Neural cell (in vitro differentiated cells): ENCODE data around the gene LMO7. TPM values are rescaled to one million over a fixed set of nuclear protein-coding genes. Genes with fewer than 3 reads are reported as not detected.

Experiments used
- H2AFZ ChIP-seq: fragments of 200-600, 300-800 bp; sonication (generic), shearing (Covaris generic); 2 replicates; pipeline ENCODE4 v1.6.0; 2014; ENCODE audit warnings: low read depth, mild to moderate bottlenecking, antibody characterized with exemption, low read length, moderate library complexity
- H3F3A ChIP-seq: fragments of 200-600 bp; shearing (Covaris generic); 2 replicates; pipeline ENCODE4 v1.6.1; 2016; ENCODE audit warnings: mild to moderate bottlenecking, moderate library complexity, mixed read lengths, antibody characterized with exemption, low read length; ENCODE audit not compliant: insufficient read depth, poor library complexity, severe bottlenecking
- H3K27ac ChIP-seq: fragments of 200-600, 300-800 bp; sonication (generic), shearing (Covaris generic); 2 replicates; pipeline ENCODE4 v1.5.1; 2014; ENCODE audit warnings: mild to moderate bottlenecking, low read length, moderate library complexity
- H3K27me3 ChIP-seq: fragments of 300-800, 200-600 bp; sonication (generic), shearing (Covaris generic); 2 replicates; pipeline ENCODE4 v1.6.0; 2014; ENCODE audit warnings: mild to moderate bottlenecking, low read depth, low read length, moderate library complexity; ENCODE audit not compliant: insufficient read depth
- H3K36me3 ChIP-seq: fragments of 300-800, 200-600 bp; sonication (generic), shearing (Covaris generic); 2 replicates; pipeline ENCODE4 v1.5.1; 2014; ENCODE audit warnings: mild to moderate bottlenecking, antibody characterized with exemption, low read length, moderate library complexity; ENCODE audit not compliant: insufficient read depth
- H3K4me2 ChIP-seq: fragments of 300-800, 200-600 bp; sonication (generic), shearing (Covaris generic); 2 replicates; pipeline ENCODE4 v1.6.0; 2014; ENCODE audit warnings: mild to moderate bottlenecking, low read length
- H3K4me3 ChIP-seq: fragments of 300-800, 200-600 bp; sonication (generic), shearing (Covaris generic); 2 replicates; pipeline ENCODE4 v1.5.1; 2014; ENCODE audit warnings: mild to moderate bottlenecking, low read length, moderate library complexity
- H3K79me2 ChIP-seq: fragments of 200-600 bp; shearing (Covaris generic); replicated peaks from 2 replicates; pipeline ENCODE4 v1.6.0; 2014; ENCODE audit warnings: mild to moderate bottlenecking, low read length, moderate library complexity; ENCODE audit not compliant: insufficient read depth
- H3K9ac ChIP-seq: fragments of 300-800, 200-600 bp; sonication (generic), shearing (Covaris generic); 2 replicates; pipeline ENCODE4 v1.6.1; 2016; ENCODE audit warnings: mild to moderate bottlenecking, low read length, mixed read lengths
- H3K9me2 ChIP-seq: fragments of 200-600 bp; shearing (Covaris generic); 2 replicates; pipeline ENCODE4 v1.6.1; 2016; ENCODE audit warnings: mild to moderate bottlenecking, low read length, mixed read lengths; ENCODE audit not compliant: insufficient read depth
- H3K9me3 ChIP-seq: fragments of 200-600, 300-800 bp; sonication (generic), shearing (Covaris generic); 2 replicates; pipeline ENCODE4 v1.6.1; 2016; ENCODE audit warnings: mild to moderate bottlenecking, mixed run types, low read length, moderate library complexity, mixed read lengths
- H4K20me1 ChIP-seq: fragments of 200-600 bp; shearing (Covaris generic); 2 replicates; pipeline ENCODE4 v1.6.1; 2016; ENCODE audit warnings: mild to moderate bottlenecking, mixed run types; ENCODE audit not compliant: insufficient read depth
- EP300 ChIP-seq: fragments of 450-650 bp; conservative IDR thresholded peaks from 2 replicates; pipeline ENCODE4 v1.6.1; 2014; ENCODE audit warnings: antibody characterized with exemption, mild to moderate bottlenecking, moderate library complexity; ENCODE audit not compliant: poor library complexity, severe bottlenecking
- EZH2 ChIP-seq: fragments of 200-600, 300-800 bp; shearing (Covaris generic), sonication (generic); IDR thresholded peaks from 2 replicates; pipeline ENCODE4 v1.6.1; 2014; ENCODE audit warnings: antibody characterized with exemption, low read length, borderline replicate concordance, mild to moderate bottlenecking; ENCODE audit not compliant: insufficient read depth, poor library complexity, severe bottlenecking
- MXI1 ChIP-seq: fragments of 450-650 bp; conservative IDR thresholded peaks from 2 replicates; pipeline ENCODE4 v1.6.1; 2014; ENCODE audit warnings: antibody characterized with exemption, mild to moderate bottlenecking; ENCODE audit not compliant: poor library complexity, severe bottlenecking
- POLR2AphosphoS5 ChIP-seq: IDR thresholded peaks from 2 replicates; pipeline ENCODE4 v1.6.1; 2012
- RAD21 ChIP-seq: fragments of 450-650 bp; conservative IDR thresholded peaks from 2 replicates; pipeline ENCODE4 v1.6.1; 2014; ENCODE audit warnings: antibody characterized with exemption, mild to moderate bottlenecking, moderate library complexity
- SMC3 ChIP-seq: fragments of 450-650 bp; conservative IDR thresholded peaks from 2 replicates; pipeline ENCODE4 v1.6.1; 2014; ENCODE audit warnings: antibody characterized with exemption, mild to moderate bottlenecking, moderate library complexity; ENCODE audit not compliant: poor library complexity
- TAF1 ChIP-seq: IDR thresholded peaks from 2 replicates; pipeline ENCODE4 v1.6.1; 2012; ENCODE audit warnings: low read depth
- polyA plus RNA-seq: library from polyadenylated mRNA; depleted of rRNA; stranded (reverse); fragments of >200 nt; gene quantifications from 2 replicates; pipeline ENCODE4 v1.2.3, GENCODE V29; 2014
- TF ChIP-seq, protein P1 (sequence below): fragments of 450-650 bp; IDR thresholded peaks from 2 replicates; pipeline ENCODE4 v1.5.1; 2014; ENCODE audit warnings: antibody characterized with exemption, mild to moderate bottlenecking, moderate library complexity; ENCODE audit not compliant: poor library complexity, severe bottlenecking
- TF ChIP-seq, protein P2 (sequence below): IDR thresholded peaks from 2 replicates; pipeline ENCODE4 v1.6.1; 2012; ENCODE audit warnings: borderline replicate concordance

LMO7 gene
- polyA plus RNA-seq, 1 donor from 2014 or later, result 14.2 TPM

DNA sequence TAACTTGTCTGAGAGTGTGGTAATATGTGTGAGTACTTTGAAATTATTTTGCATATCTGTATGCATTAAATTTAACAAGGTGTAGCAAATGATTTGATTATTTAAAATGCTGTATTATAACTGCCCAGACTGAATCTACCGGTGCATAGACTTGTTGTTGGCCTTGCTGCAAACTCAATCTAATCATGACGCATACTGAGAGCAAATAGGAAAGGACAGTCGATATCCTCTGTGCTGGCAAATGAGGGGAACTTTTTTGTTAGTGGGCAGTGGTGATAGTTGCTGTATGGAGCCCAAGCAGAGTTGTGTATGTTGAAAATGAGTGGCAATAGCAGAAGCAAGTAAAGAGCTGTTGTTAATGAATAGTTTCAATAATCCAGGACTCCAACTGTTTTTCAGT is 127.4 kb downstream of the LMO7 start:
- no peak for TF ChIP-seq EZH2
- no peak for TF ChIP-seq POLR2AphosphoS5
- TF ChIP-seq, protein P1, sequence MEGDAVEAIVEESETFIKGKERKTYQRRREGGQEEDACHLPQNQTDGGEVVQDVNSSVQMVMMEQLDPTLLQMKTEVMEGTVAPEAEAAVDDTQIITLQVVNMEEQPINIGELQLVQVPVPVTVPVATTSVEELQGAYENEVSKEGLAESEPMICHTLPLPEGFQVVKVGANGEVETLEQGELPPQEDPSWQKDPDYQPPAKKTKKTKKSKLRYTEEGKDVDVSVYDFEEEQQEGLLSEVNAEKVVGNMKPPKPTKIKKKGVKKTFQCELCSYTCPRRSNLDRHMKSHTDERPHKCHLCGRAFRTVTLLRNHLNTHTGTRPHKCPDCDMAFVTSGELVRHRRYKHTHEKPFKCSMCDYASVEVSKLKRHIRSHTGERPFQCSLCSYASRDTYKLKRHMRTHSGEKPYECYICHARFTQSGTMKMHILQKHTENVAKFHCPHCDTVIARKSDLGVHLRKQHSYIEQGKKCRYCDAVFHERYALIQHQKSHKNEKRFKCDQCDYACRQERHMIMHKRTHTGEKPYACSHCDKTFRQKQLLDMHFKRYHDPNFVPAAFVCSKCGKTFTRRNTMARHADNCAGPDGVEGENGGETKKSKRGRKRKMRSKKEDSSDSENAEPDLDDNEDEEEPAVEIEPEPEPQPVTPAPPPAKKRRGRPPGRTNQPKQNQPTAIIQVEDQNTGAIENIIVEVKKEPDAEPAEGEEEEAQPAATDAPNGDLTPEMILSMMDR, result no peak
- no peak for TF ChIP-seq TAF1
- TF ChIP-seq SMC3, result no peak
- no peak for TF ChIP-seq MXI1
- no peak for TF ChIP-seq RAD21
- TF ChIP-seq EP300, result no peak
- TF ChIP-seq, protein P2, sequence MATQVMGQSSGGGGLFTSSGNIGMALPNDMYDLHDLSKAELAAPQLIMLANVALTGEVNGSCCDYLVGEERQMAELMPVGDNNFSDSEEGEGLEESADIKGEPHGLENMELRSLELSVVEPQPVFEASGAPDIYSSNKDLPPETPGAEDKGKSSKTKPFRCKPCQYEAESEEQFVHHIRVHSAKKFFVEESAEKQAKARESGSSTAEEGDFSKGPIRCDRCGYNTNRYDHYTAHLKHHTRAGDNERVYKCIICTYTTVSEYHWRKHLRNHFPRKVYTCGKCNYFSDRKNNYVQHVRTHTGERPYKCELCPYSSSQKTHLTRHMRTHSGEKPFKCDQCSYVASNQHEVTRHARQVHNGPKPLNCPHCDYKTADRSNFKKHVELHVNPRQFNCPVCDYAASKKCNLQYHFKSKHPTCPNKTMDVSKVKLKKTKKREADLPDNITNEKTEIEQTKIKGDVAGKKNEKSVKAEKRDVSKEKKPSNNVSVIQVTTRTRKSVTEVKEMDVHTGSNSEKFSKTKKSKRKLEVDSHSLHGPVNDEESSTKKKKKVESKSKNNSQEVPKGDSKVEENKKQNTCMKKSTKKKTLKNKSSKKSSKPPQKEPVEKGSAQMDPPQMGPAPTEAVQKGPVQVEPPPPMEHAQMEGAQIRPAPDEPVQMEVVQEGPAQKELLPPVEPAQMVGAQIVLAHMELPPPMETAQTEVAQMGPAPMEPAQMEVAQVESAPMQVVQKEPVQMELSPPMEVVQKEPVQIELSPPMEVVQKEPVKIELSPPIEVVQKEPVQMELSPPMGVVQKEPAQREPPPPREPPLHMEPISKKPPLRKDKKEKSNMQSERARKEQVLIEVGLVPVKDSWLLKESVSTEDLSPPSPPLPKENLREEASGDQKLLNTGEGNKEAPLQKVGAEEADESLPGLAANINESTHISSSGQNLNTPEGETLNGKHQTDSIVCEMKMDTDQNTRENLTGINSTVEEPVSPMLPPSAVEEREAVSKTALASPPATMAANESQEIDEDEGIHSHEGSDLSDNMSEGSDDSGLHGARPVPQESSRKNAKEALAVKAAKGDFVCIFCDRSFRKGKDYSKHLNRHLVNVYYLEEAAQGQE, result no peak
- no peak overlapping the region for H3K4me3 ChIP-seq
- no peaks in the 10 kb centered on the region for H3K9me3 ChIP-seq
- no peaks in the 10 kb centered on the region for H3K36me3 ChIP-seq
- H3K27ac ChIP-seq, result no peak overlapping the region
- H3F3A ChIP-seq, result no peaks in the 10 kb centered on the region
- no peak overlapping the region for H3K9ac ChIP-seq
- no peaks in the 10 kb centered on the region for H3K27me3 ChIP-seq
- H3K9me2 ChIP-seq, result no peaks in the 10 kb centered on the region
- H4K20me1 ChIP-seq, result no peaks in the 10 kb centered on the region
- H3K79me2 ChIP-seq, result no peaks in the 10 kb centered on the region
- no peak overlapping the region for H3K4me2 ChIP-seq
- H2AFZ ChIP-seq, result no peak overlapping the region

DNA sequence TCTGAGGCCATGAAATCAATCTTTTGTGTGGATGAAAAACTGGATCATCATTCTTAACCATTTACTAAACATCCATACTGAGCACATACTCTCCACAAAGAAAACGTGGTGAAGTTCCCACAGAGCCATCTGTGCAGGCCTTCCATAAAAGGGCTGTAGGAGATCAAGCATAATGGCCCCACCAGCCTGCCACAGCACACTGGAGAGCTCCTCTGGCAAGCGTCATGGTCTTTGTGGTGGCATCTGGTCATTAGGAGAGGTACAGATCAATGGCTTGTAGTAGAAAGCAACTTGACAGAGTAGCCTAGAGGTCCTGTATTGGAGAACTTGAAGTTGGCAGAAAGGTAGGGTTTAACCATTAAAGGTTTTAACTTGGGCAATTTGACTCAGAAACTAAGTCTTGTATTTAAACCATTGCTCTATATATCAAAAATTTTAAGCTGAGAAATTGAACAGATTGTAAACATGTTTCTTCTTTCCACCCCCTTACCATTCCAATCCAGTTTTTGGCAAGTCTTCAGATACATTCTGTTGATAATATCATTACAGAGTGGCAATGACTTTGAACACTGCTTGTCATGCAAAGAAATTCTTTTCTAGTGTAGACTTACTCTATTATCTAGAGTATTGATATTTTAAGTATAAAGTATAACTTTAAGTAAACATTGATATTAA is 128.3 kb downstream of the LMO7 start:
- no peaks in the 10 kb centered on the region for H3F3A ChIP-seq
- no peaks in the 10 kb centered on the region for H3K27me3 ChIP-seq
- H3K9me3 ChIP-seq, result no peaks in the 10 kb centered on the region
- H3K79me2 ChIP-seq, result no peaks in the 10 kb centered on the region
- no peaks in the 10 kb centered on the region for H3K36me3 ChIP-seq
- no peak for TF ChIP-seq POLR2AphosphoS5
- H4K20me1 ChIP-seq, result no peaks in the 10 kb centered on the region
- no peak overlapping the region for H3K27ac ChIP-seq
- H3K4me3 ChIP-seq, result no peak overlapping the region
- no peak overlapping the region for H3K4me2 ChIP-seq
- no peak overlapping the region for H3K9ac ChIP-seq
- no peaks in the 10 kb centered on the region for H3K9me2 ChIP-seq
- no peak overlapping the region for H2AFZ ChIP-seq

DNA sequence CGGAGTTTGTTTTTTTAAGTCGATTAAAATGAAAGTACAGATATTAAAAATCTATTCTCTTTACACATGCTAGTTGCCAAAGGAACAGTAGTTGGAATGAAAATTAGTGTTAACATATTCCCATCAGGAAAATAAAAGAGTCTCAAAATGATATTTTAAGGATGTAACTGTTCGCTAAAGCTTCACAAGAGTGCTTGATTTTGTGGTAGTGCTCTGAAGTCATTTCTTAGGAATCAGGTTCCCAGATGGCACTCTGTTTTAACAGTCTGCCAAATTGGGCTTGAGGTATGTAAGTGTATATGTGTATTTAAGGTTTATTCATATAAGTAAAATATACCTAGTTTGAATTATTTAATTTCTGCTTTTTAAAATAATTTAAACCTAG is 128.8 kb downstream of the LMO7 start:
- Histone ChIP-seq H3K4me3 (no peak overlapping the region), H3K27me3 (no peaks in the 10 kb centered on the region), H3F3A (no peaks in the 10 kb centered on the region), H2AFZ (no peak overlapping the region), H3K27ac (no peak overlapping the region), H4K20me1 (no peaks in the 10 kb centered on the region), H3K79me2 (no peaks in the 10 kb centered on the region), H3K9me3 (no peaks in the 10 kb centered on the region), H3K9ac (no peak overlapping the region), H3K9me2 (no peaks in the 10 kb centered on the region), H3K4me2 (no peak overlapping the region), H3K36me3 (no peaks in the 10 kb centered on the region)
- no peak for TF ChIP-seq EZH2
- TF ChIP-seq SMC3, result no peak
